HG02943 (cell line): ENCODE data around the gene RHBG.

Experiments
- ATAC-seq: cut with Tn5 transposase; IDR thresholded peaks from one replicate; pipeline ENCODE4 v1.9.1; 2021; ENCODE audit warnings: mild to moderate bottlenecking, low read depth, moderate library complexity; ENCODE audit not compliant: unreplicated experiment

RHBG gene

GRCh38 chr1:156402331-156403020 is 33.5 kb downstream of the RHBG start:
- no peak for ATAC-seq

- no peak for ATAC-seq
These were observed 36.7 kb downstream of the RHBG start for GRCh38 chr1:156405670-156406069.

GRCh38 chr1:156406251-156406650 is 37.2 kb downstream of the RHBG start:
- ATAC-seq: no peak

GRCh38 chr1:156407344-156407743 is 38.3 kb downstream of the RHBG start:
- ATAC-seq: no peak

- no peak for ATAC-seq
These were observed 38.7 kb downstream of the RHBG start for GRCh38 chr1:156407760-156408159.

- ATAC-seq: no peak
These were observed 40.4 kb downstream of the RHBG start for GRCh38 chr1:156409439-156409838.

GRCh38 chr1:156410238-156410637 is 41.2 kb downstream of the RHBG start:
- ATAC-seq: no peak

GRCh38 chr1:156410740-156411139 is 41.7 kb downstream of the RHBG start:
- no peak for ATAC-seq

GRCh38 chr1:156412653-156413321 is 43.8 kb downstream of the RHBG start:
- ATAC-seq: no peak

GRCh38 chr1:156413391-156414246 is 44.6 kb downstream of the RHBG start:
- ATAC-seq: no peak

- no peak for ATAC-seq
These were observed 45.6 kb downstream of the RHBG start for GRCh38 chr1:156414461-156415064.

GRCh38 chr1:156416993-156417392 is 48.0 kb downstream of the RHBG start:
- ATAC-seq: no peak

- ATAC-seq: no peak
These were observed 48.5 kb downstream of the RHBG start for GRCh38 chr1:156417401-156418020.

GRCh38 chr1:156418416-156419070 is 49.5 kb downstream of the RHBG start:
- no peak for ATAC-seq

GRCh38 chr1:156419854-156420204 is 50.8 kb downstream of the RHBG start:
- ATAC-seq: no peak

- no peak for ATAC-seq
These were observed 51.4 kb downstream of the RHBG start for GRCh38 chr1:156420205-156421061.

GRCh38 chr1:156421062-156421938 is 52.3 kb downstream of the RHBG start:
- no peak for ATAC-seq

- no peak for ATAC-seq
These were observed 53.1 kb downstream of the RHBG start for GRCh38 chr1:156421939-156422601.
